GM15510 (cell line): ENCODE measurements around the gene CHMP4B.

Experiments used
- POLR2A ChIP-seq: IDR thresholded peaks from 3 replicates; pipeline ENCODE4 v1.6.1; 2011; ENCODE audit warnings: borderline replicate concordance; ENCODE audit not compliant: insufficient read length; ENCODE audit errors: extremely low read depth

The CHMP4B gene

GRCh38 chr20:33825340-33826269 lies 14.5 kb downstream of the CHMP4B start:
- no peak for TF ChIP-seq POLR2A

- TF ChIP-seq POLR2A, result no peak
These were observed 15.2 kb downstream of the CHMP4B start for GRCh38 chr20:33826270-33826897.

- TF ChIP-seq POLR2A, result no peak
These were observed 16.0 kb downstream of the CHMP4B start for GRCh38 chr20:33827109-33827508.

- TF ChIP-seq POLR2A, result no peak
These were observed 16.6 kb downstream of the CHMP4B start for GRCh38 chr20:33827634-33828325.

GRCh38 chr20:33828326-33828844 lies 17.2 kb downstream of the CHMP4B start:
- TF ChIP-seq POLR2A, result no peak

GRCh38 chr20:33828967-33829560 lies 17.9 kb downstream of the CHMP4B start:
- TF ChIP-seq POLR2A, result no peak

GRCh38 chr20:33829636-33830035 lies 18.5 kb downstream of the CHMP4B start:
- TF ChIP-seq POLR2A, result no peak

GRCh38 chr20:33830371-33830770 lies 19.2 kb downstream of the CHMP4B start:
- no peak for TF ChIP-seq POLR2A

- no peak for TF ChIP-seq POLR2A
These were observed 21.1 kb downstream of the CHMP4B start for GRCh38 chr20:33832103-33832804.

GRCh38 chr20:33833333-33833732 lies 22.2 kb downstream of the CHMP4B start:
- no peak for TF ChIP-seq POLR2A

GRCh38 chr20:33835615-33836172 lies 24.5 kb downstream of the CHMP4B start:
- TF ChIP-seq POLR2A, result no peak

- TF ChIP-seq POLR2A, result no peak
These were observed 25.1 kb downstream of the CHMP4B start for GRCh38 chr20:33836277-33836676.

GRCh38 chr20:33837096-33837830 lies 26.1 kb downstream of the CHMP4B start:
- no peak for TF ChIP-seq POLR2A
